KBM-7 (cell line): Measurements from ENCODE around the gene CD72.
"Not testable (repeated sequence)": the region's sequence is repeated elsewhere in the genome, so short reads cannot be mapped to it uniquely, and the experiment has no call there.

Source experiments
- DNase-seq: peaks from one replicate; pipeline ENCODE4 v3.0.0-alpha.2; 2015
- in situ Hi-C: fragments of 300-500 bp; cut with MboI; formaldehyde crosslinking; loops from 2 replicates; pipeline ENCODE4 v1.14.3; 2020; ENCODE audit warnings: low sequenced_read_pairs, low pct_unique_long_range_greater_than_20kb, mixed read lengths

Gene CD72

DNA sequence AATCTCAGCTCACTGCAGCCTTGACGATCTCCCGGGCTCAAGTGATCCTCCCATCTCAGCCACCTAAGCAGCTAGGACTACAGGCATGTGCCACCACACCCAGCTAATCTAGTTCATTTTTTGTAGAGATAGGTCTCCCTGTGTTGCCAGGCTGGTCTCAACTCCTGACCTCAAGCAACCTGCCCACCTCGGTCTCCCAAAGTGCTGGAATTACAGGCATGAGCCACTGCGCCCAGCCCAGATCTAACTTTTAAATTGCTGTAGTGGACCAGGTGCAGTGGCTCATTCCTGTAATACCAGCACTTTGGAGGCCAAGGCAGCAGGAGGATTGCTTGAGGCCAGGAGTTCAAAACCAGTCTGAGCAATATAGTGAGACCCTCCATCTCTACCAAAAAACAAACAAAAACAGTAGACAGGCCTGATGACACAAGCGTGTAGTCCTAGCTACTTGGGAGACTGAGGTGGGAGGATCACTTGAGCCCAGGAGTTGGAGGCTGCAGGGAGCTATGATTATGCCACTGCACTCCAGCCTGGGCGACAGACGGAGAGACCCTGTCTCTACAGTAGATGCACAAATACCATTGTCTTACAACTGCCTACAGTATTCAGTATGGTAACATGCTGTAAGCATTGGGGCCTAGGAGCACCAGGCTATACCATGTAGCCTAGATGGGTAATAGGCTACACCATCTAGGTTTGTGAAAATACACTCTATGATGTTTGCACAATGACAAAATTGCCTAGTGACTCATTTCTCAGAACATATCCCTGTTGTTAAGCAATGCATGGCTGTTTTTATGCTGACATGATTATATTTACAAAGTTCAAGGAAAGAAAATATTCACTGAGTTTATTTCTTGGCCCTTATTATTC lies 34.0 kb upstream of the CD72 start:
- in situ Hi-C loops, result no loop called here
- DNase-seq, result no peak

DNA sequence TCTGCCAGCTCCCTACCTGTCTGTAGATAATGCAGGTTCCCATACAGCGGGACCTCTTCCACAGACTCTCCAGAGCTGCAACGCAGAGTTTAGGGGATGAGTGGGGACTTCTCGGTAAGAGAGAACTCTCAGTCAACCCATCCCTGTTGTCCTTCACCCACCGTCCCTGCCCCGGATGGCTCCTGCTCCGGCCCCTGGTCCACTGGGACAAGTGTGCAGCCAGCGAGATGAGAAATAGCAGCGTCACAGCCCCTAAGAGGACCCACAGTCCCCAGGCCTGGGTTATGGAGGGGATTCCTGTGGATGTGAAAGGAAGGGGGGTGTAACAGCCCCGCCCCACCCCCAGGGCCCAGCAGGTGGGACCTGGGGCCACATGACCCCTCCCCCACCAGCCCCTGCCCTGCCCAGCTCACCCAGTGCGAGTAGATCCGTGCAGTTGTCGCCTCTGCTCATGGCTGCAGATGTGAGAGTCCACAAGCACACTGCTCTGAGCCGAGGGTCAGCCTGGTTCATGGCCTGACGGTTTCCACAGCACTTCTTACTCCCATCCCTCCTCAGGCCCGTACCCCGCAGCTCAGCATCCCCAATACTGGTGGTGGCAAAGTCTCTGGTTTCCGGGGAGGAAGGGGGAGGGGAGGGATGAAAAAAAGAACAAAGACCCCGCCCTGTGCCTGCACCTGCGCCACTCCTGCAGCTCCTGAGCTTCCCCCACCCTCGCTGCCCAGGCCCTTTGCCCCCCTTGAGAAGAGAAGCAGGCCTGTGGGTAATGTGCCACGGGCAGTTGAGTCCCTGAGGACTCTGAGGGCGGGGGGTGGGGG lies 32.3 kb upstream of the CD72 start, which contains the start of gene SIT1:
TSS of gene SIT1 (minus strand) at position 591 of the 818 bp plus-strand sequence. CDS start at position 513, 78 bp downstream.
- in situ Hi-C loops, result no loop called here
- no peak for DNase-seq

DNA sequence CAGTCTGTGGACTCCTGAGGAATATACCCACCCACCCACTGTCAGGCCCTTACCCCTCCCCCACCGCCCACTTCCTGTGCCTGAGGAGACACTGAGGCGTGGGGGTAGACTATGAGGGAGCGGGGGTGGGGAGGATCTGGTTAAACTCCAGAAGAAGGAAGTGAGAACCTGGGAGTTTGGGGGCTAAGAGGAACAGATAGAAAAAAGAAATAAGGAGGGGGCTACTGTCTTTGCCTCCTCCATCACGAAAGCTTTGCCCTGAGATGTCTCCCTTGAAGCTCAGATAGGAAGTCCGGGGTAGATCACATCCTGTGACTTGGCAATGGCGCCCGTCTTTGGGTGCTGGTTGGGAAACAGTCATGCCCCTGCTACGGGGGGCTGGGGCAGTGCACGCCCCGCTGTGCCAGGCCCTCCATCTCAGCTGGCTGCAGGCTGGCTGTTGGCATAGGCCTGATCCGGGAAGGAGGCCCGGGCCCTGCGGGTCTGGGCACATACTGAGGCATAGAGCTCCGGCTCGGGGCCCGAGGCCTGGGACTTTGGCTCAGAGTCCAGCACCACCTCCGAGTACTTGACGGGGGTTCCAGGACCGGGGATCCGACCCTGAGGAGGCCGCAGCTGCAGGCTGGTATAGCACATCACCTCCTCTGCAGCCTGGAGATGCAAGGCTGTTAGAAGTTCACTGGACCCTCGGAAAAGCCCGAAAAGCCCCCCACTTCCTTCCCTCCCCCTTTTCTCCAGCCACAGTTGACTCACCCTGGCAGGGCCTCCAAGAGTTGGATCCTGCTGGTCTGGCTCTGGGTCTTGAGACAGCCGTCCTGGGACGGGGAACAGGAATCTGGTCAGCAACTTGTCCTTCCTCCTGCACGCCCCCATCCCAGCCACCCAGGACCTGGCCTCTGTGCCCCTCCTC lies 31.5 kb upstream of the CD72 start:
- in situ Hi-C loops, result no loop called here
- peak; percentile 77 for DNase-seq

DNA sequence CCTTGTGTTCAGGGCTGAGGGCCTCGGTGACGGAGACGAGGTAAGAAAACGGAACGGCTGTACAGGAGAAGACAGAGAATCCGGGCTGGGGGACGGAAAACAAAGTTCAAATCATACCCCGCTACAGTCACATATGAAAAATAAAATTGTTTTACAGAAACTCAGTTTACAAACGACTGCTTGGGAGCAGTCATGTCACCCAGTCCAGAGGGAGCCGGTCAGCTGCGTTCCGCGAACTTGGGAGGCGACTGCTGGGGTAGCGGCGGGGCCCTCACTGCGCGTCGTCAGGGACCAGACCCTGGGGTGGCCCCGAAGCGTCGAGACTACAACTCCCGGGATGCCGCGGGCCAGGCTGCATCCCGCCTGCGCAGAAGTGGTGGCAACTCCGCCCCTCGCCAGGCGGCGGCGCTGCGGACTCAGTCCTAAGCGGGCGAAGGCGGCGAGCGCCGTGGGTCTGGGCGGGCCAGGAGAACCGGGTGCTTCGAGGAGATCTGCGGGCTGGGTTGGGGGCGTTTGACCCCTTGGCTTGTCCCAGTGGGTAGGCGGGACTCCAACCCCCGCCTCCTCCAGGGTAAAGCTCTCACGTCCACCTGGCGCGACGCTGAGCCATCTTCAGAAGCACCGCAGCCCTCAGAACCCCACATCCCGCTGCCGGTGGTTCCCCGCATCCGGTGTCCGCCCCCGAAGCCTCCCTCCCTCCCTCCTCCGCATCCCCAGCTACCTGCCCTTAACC lies 28.5 kb upstream of the CD72 start:
- in situ Hi-C loops, result no loop called here
- peak; percentile 96 for DNase-seq

DNA sequence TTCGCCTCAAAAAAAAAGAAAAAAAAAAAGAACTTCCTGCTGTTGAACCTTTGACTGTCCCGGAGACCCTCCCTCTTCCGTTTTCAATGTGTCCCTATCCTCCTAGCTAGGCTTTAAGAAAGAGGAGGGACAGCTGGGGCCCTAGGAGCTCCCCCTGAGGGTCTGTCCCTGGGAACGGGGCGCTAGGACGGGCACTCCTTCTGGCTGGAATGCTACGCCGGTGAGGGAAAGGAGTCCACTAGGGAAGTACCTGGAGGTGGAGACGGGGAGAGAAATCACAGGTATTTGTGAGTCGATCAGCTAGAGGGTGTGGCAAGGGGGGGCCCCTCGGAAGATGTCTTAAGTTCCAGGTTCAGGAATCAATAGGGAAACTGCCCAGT lies 27.9 kb upstream of the CD72 start:
- in situ Hi-C loops, result no loop called here
- peak; percentile 68 for DNase-seq

DNA sequence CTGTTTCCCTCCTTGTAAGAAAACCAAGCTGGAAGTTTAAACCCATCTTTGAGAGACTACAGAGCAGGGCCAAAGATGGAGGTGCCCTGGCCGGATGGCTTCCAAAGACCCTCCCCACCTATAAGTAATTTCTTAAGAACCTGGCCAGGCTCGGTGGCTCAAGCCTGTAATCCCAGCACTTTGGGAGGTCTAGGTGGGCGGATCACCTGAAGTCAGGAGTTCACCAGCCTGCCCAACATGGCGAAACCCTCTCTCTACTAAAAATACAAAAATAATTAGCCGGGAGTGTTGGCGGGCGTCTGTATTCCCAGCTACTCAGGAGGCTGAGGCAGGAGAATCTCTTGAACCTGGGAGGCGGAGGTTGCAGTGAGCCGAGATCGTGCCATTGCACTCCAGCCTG lies 27.5 kb upstream of the CD72 start:
- DNase-seq, in situ Hi-C loops: not testable (repeated sequence)

DNA sequence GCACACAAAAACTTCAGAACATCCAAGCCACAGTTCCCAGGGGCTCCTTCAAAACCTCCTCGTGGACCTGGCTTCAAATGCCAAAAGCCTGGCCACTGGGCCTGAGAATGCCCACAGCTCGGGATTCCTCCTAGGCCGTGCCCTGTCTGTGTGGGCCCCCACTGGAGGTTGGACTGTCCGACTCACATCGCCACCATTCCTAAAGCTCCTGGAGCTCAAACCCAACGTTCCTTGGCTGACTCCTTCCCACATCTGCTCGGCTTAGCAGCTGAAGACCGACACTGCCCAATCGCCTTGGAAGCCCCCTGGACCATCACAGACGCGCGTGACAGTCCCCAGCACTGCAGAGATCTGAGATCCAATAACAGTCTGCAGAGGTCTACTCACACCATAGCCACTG lies 24.8 kb upstream of the CD72 start:
- in situ Hi-C loops, result no loop called here
- DNase-seq, result no peak

DNA sequence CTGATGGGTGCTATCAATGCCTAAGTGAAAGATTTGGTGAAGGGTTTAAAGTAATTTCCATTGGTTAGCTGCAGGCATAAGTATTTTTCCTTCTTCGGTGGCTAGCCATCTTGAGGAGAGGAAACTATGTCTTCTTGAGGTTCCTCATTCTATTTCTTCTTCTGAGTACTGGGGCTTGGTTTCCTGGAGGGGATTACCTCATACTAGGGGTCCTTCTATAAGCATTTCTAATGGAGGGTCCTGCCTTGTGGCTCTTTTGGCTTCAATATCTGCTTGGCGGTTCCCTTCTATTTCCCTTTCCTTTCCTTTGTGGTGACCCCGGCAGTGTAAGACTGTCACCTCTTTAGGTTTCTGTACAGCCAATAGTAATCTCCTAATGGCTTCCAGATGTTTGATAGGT lies 23.3 kb upstream of the CD72 start:
- in situ Hi-C loops, result not testable (repeated sequence)

DNA sequence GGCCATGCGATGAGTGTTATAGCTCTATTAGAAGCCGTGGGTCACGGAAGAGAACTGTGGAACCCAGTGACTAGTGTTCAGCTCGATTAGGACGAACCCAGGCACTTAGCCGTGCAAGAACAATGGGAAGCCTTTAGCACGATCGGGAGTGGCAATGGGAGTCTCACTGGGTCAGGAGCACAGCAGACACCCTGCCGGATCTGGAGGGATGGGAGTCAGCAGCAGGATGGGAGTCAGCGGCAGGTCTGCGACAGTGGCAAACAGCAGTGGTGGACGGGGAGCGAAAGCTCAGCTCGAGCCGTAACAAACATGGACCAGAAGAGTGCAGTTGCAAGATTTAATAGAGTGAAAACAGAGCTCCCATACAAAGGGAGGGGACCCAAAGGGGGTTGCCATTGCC lies 22.2 kb upstream of the CD72 start:
- in situ Hi-C loops, DNase-seq: not testable (repeated sequence)

More for the DNA sequence above, 23.3 kb upstream of the CD72 start:
- DNase-seq, result peak; percentile 53

DNA sequence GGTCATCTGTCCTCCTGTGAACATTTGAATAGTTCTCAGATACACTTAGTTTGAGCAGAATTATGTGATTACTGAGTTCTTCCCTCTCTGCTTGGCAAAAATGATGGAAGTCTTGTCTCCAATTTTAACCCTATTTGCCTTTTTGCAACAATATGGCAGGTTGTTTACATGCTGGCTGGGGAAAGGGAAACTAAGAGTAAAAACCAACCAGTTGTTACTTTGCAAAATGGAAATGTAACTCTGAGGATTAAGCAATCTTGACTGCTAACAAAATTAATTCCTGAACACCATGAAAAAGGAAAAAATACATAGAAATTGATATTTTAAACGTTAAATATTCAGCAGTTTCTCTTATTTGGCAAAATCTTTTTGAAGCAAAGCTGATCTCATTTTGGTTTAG lies 21.4 kb upstream of the CD72 start:
- DNase-seq, result no peak
- in situ Hi-C loops, result no loop called here

DNA sequence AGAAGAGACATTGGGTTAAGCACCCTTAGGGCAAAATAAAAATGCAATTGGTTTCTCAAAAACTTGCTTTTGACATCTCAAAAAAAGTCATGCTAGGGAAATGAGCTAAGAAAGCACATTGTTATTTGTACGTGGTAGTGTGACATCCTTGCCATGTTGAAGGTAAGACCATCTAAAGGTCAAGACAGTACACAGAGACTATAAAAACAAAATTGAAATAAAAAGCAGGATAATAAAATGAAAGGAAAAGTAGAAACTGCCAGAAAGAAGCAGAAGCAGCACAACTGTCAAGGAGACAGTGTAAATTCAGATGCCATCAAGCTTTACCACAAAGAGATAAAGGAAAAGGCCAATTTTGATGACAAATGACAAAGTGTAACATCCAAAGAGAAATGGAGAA lies 21.0 kb upstream of the CD72 start:
- in situ Hi-C loops, DNase-seq: not testable (repeated sequence)

DNA sequence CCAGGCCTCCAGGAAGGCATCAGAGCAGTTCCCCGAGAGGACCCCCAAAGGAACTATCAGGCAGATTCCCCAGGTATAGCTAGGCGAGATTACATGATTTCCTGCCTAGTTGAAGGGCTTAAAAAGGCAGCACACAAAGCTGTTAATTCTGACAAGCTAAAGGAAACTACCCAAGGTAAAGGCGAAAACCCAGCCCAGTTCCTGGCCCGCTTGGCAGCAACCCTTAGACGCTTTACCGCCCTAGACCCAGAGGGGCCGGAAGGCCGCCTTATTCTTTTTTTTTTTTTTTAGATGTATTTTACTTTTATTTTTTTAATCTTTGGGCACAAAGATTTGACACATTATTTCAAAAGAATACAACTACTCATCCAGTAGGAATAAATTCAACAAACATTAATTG lies 20.5 kb upstream of the CD72 start:
- DNase-seq, in situ Hi-C loops: not testable (repeated sequence)

DNA sequence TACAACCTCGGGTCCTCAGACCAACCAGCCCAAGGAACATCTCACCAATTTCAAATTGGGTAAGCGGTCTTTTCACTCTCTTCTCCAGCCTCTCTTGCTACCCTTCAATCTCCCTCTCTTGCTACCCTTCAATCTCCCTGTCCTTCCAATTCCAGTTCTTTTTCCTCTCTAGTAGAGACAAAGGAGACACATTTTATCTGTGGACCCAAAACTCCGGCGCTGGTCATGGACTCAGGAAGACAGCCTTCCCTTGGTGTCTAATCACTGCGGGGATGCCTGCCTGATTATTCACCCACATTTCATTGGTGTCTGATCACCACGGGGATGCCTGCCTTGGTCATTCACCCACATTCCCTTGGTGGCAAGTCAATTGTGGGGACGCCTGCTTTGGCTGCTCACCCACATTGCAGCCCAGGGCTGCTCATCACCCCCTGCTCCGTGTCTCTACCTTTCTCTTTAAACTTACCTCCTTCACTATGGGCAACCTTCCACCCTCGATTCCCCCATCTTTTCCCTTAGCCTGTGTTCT lies 19.3 kb upstream of the CD72 start:
- in situ Hi-C loops, DNase-seq: not testable (repeated sequence)

DNA sequence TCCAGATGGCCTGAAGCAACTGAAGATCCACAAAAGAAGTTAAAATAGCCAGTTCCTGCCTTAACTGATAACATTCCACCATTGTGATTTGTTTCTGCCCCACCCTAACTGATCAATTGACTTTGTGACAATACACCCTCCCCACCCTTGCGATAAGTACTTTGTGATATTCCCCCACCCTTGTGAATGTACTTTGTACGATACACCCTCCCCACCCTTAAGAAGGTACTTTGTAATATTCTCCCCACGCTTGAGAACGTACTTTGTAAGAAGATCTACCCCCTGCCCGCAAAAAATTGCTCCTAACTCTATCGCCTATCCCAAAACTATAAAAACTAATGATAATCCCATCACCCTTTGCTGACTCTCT lies 18.6 kb upstream of the CD72 start:
- in situ Hi-C loops, DNase-seq: not testable (repeated sequence)

DNA sequence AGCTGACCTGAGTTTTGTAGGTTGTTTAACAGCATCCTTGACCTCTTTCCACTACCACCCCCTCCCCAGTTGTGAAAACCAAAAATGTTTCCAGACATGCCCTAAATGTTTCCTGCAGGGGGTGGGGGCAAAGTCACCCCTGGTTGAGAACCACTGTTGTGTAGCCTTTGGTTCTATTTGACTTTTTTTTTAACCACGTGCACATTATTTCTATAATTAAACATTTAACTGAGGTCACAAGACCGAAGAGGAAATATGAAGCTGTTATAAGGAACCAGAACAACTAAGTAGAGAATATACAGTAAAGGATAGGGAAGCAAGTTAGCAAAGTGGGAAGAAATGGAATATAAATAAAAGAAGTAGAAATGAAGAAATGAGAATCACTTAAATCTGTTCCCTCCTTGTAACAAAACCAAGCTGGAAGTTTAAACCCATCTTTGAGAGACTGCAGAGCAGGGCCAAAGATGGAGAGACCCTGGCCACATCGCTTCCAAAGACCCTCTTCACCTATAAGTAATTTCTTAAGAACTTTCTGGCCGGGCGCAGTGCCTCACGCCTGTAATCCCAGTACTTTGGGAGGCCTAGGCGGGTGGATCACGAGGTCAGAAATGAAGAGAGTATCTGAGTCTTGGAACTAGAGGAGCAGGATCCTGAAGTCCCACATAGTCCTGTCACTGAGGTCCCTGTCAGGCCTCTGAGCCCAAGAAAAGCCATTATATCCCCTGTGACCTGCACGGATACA lies 18.1 kb upstream of the CD72 start:
- in situ Hi-C loops, result no loop called here
- no peak for DNase-seq

DNA sequence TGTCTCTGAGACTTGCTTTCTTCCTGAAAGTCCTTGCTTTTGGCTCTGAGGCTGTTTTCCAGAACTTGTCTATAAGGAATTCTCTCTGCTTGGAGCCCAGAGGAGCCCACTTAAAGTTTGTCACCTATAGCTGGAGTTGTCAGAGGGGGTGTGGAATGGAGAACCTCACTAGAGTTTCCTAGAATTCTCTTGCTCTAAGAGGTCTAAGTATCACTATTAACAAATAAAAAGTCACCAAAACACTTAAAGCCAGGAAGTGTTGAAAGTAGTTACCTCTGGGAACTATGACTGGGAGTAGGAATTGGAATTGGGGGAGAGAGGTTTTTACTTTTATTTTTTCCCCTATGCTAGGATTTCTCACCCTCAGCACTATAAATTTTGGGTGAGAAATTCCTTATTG lies 17.5 kb upstream of the CD72 start:
- in situ Hi-C loops, result no loop called here
- no peak for DNase-seq

DNA sequence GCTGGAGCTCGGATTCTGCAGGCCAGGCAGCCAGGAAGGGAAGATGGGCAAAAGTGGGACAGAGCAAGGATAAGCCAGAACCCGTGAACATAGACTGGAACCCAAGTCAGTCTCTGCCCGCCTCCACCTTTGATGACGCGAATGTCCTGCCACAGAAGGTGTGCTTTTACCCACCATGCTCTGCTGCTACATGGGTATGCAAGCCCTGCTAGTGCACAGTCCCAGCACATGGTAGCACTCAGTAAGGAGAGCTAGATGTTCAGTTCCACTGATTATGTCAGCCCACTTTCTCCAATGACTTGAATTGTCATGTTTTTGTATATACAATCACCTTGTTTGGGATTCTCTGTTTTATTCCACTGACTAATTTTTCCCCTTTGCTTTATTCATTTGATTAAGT lies 11.4 kb upstream of the CD72 start:
- no peak for DNase-seq
- in situ Hi-C loops, result no loop called here
